Ishikawa (cell line): ENCODE results near the gene CAMTA1.

Experiments
- CEBPB ChIP-seq: IDR thresholded peaks from 2 replicates; pipeline ENCODE4 v1.6.1; 2012
- CREB1 ChIP-seq: IDR thresholded peaks from 2 replicates; pipeline ENCODE4 v1.6.1; 2012; ENCODE audit warnings: low read depth
- EGR1 ChIP-seq: IDR thresholded peaks from 2 replicates; pipeline ENCODE4 v1.6.1; 2012
- EP300 ChIP-seq: IDR thresholded peaks from 2 replicates; pipeline ENCODE4 v1.6.1; 2012; ENCODE audit warnings: borderline replicate concordance
- FOXM1 ChIP-seq: IDR thresholded peaks from 2 replicates; pipeline ENCODE4 v1.6.1; 2012; ENCODE audit warnings: low read depth, borderline replicate concordance
- MAX ChIP-seq: IDR thresholded peaks from 2 replicates; pipeline ENCODE4 v1.6.1; 2012
- NFIC ChIP-seq: IDR thresholded peaks from 2 replicates; pipeline ENCODE4 v1.6.1; 2012
- RAD21 ChIP-seq: IDR thresholded peaks from 2 replicates; pipeline ENCODE4 v1.6.1; 2012; ENCODE audit warnings: low read depth
- REST ChIP-seq: IDR thresholded peaks from 2 replicates; pipeline ENCODE4 v1.6.1; 2012; ENCODE audit warnings: low read depth, mild to moderate bottlenecking
- TAF1 ChIP-seq: IDR thresholded peaks from 2 replicates; pipeline ENCODE4 v1.6.1; 2012; ENCODE audit warnings: low read depth, mild to moderate bottlenecking
- TCF12 ChIP-seq: IDR thresholded peaks from 2 replicates; pipeline ENCODE4 v1.6.1; 2012; ENCODE audit warnings: low read depth
- TEAD4 ChIP-seq: IDR thresholded peaks from 2 replicates; pipeline ENCODE4 v1.6.1; 2012
- USF1 ChIP-seq: IDR thresholded peaks from 2 replicates; pipeline ENCODE4 v1.6.1; 2012
- YY1 ChIP-seq: IDR thresholded peaks from 2 replicates; pipeline ENCODE4 v1.6.1; 2012; ENCODE audit warnings: low read depth
- ZBTB7A ChIP-seq: IDR thresholded peaks from 2 replicates; pipeline ENCODE4 v1.6.1; 2012; ENCODE audit warnings: low read depth

The CAMTA1 gene

GRCh38 chr1:6988796-6989195, 203.5 kb downstream of the CAMTA1 start:
- TF ChIP-seq REST: no peak
- no peak for TF ChIP-seq CREB1
- TF ChIP-seq MAX: no peak
- TF ChIP-seq ZBTB7A: no peak
- no peak for TF ChIP-seq RAD21
- TF ChIP-seq FOXM1: no peak
- TF ChIP-seq TCF12: no peak
- TF ChIP-seq TAF1: no peak
- TF ChIP-seq EGR1: no peak

GRCh38 chr1:6989212-6990159, 204.2 kb downstream of the CAMTA1 start:
- TF ChIP-seq YY1: no peak
- no peak for TF ChIP-seq TAF1
- TF ChIP-seq USF1: no peak
- TF ChIP-seq FOXM1: no peak
- no peak for TF ChIP-seq CEBPB
- no peak for TF ChIP-seq EP300
- no peak for TF ChIP-seq NFIC
- no peak for TF ChIP-seq CREB1
- TF ChIP-seq TEAD4: no peak
- TF ChIP-seq RAD21: no peak
- TF ChIP-seq ZBTB7A: no peak
- TF ChIP-seq REST: no peak
- TF ChIP-seq MAX: no peak
- no peak for TF ChIP-seq EGR1
- no peak for TF ChIP-seq TCF12

GRCh38 chr1:6991266-6991665, 206.0 kb downstream of the CAMTA1 start:
- no peak for TF ChIP-seq NFIC
- no peak for TF ChIP-seq TAF1

- no peak for TF ChIP-seq ZBTB7A
These were observed 210.5 kb downstream of the CAMTA1 start for GRCh38 chr1:6995789-6996188.

GRCh38 chr1:6996371-6996770, 211.1 kb downstream of the CAMTA1 start:
- TF ChIP-seq TEAD4: no peak
- no peak for TF ChIP-seq EP300
- TF ChIP-seq TAF1: no peak
- no peak for TF ChIP-seq USF1
- TF ChIP-seq TCF12: no peak
- no peak for TF ChIP-seq MAX
- no peak for TF ChIP-seq EGR1
- no peak for TF ChIP-seq REST
- TF ChIP-seq RAD21: no peak
- no peak for TF ChIP-seq CREB1
- TF ChIP-seq FOXM1: no peak
- TF ChIP-seq ZBTB7A: no peak
- TF ChIP-seq NFIC: no peak
- no peak for TF ChIP-seq CEBPB
- TF ChIP-seq YY1: no peak
